ENCODE data around the gene CPNE4. TPM values are rescaled to one million over a fixed set of nuclear protein-coding genes. Genes with fewer than 3 reads are reported as not detected.

Gene CPNE4
- total RNA-seq, 1 donor from 2014 or later, result 0.26 TPM

DNA sequence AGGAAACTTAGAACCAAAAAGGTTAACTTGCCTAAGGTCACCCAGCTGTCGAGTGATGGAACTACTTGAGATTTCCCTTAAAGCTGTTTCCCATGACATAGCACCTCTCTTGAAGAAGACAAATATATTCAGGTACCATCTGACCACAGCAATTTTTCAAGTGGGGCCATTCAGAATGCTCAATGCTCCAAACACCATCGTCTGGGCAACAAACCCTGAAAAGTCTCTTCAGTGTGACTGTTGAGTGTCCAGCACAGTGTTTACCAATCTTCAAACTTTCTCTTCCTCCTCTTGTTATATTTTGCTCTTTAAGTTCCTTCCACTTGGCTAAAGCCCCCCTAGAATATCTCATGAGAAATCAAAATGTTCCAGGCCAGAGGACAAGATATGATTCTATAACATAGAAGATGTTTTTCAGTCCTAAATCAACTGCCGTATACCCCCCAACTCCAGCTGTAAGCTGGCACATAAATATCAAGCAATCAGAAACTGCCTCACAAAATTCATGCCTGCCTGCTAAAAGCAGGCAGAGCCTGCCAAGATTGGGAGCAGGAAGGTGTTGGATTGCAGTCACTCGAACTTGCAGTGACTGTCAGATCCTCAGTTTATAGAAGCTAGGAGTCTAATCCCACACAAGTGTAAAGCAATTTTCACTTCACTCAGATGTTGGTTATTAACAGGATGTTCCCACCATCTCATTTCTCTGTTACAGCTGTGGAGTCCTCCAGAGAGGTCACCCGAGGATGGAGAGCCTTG lies 301.6 kb downstream of the CPNE4 start:
- Histone ChIP-seq H3K9me3 (no peaks in the 10 kb centered on the region), H3K4me3 (no peak overlapping the region), H3K4me1 (no peaks in the 10 kb centered on the region), H3K36me3 (no peaks in the 10 kb centered on the region), H3K27ac (no peak overlapping the region), H3K27me3 (no peaks in the 10 kb centered on the region)
- intact Hi-C loops (cut with DNase I), result no loop called here
- TF ChIP-seq, protein P1, sequence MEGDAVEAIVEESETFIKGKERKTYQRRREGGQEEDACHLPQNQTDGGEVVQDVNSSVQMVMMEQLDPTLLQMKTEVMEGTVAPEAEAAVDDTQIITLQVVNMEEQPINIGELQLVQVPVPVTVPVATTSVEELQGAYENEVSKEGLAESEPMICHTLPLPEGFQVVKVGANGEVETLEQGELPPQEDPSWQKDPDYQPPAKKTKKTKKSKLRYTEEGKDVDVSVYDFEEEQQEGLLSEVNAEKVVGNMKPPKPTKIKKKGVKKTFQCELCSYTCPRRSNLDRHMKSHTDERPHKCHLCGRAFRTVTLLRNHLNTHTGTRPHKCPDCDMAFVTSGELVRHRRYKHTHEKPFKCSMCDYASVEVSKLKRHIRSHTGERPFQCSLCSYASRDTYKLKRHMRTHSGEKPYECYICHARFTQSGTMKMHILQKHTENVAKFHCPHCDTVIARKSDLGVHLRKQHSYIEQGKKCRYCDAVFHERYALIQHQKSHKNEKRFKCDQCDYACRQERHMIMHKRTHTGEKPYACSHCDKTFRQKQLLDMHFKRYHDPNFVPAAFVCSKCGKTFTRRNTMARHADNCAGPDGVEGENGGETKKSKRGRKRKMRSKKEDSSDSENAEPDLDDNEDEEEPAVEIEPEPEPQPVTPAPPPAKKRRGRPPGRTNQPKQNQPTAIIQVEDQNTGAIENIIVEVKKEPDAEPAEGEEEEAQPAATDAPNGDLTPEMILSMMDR (IDR thresholded peaks at IDR 0.05), result no peak
- ATAC-seq (no peak), DNase-seq (no peak)

DNA sequence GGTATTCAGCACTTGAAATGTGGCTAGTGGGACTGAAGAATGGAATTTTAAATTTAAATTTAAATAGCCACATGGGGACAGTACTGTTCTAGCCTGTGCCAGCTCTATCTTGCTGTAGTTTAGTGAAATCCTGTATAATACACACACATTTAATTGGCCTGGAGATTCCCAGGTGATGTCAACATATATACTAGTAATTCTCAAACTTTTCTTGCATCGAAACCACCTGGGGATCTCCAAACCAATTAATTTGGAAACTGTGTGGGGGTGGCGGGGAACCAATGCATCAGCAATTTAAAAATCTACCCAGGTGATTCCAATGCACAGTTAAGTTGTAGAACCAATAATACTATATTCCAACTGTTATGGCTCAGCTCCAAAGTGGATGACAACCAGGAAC lies 303.1 kb downstream of the CPNE4 start:
- H3K4me3 ChIP-seq, result no peak overlapping the region
- ATAC-seq (no peak), DNase-seq (no peak)
- H3K9me3 ChIP-seq, result no peaks in the 10 kb centered on the region
- H3K27me3 ChIP-seq, result no peaks in the 10 kb centered on the region
- no peaks in the 10 kb centered on the region for H3K36me3 ChIP-seq
- intact Hi-C loops (cut with DNase I), result no loop called here
- no peak overlapping the region for H3K27ac ChIP-seq
- TF ChIP-seq, protein P1 (IDR thresholded peaks at IDR 0.05), result no peak
- no peaks in the 10 kb centered on the region for H3K4me1 ChIP-seq

DNA sequence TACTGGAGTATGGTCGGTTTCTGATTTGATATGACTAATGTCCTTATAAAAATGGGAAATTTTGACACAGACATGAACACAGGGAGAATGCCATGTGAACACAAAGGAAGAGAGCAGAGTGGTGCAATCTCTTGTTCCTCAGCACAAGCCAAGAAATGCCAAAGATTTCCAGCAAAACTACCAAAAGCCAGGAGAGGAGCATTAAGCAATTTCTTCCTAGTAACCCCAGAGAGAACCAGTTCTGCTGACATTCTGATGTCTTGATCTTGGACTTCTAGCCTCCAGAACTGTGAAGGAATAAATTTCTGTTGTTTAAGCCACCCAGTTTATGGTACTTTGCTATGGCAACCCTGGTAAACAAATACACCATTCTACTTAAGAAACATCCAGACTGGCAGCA lies 304.2 kb downstream of the CPNE4 start:
- intact Hi-C loops (cut with DNase I), result no loop called here
- DNase-seq (no peak), ATAC-seq (no peak)
- TF ChIP-seq, protein P1 (IDR thresholded peaks at IDR 0.05), result no peak
- H3K4me3 ChIP-seq, result no peak overlapping the region
- H3K27me3 ChIP-seq, result no peaks in the 10 kb centered on the region
- no peaks in the 10 kb centered on the region for H3K9me3 ChIP-seq
- no peaks in the 10 kb centered on the region for H3K36me3 ChIP-seq
- no peaks in the 10 kb centered on the region for H3K4me1 ChIP-seq
- H3K27ac ChIP-seq, result no peak overlapping the region

DNA sequence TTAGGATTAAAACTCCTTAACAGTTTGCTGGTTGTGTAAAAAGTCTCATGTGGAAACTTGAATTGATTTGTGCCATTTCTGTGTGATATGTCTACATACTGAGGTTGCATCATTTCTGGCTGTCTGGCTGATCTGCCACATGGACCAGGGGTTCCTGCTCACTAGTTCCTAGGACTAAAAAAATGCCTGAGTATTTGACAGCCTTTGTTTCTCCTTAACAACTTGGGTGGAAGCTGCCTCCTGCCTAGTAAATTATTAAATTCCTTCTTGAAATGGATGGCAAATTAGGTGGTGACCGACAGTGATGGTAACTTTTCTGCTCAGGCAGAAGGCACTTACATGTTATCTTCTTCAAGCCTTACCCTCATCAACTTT lies 305.2 kb downstream of the CPNE4 start:
- Histone ChIP-seq H3K27me3 (no peaks in the 10 kb centered on the region), H3K27ac (no peak overlapping the region), H3K36me3 (no peaks in the 10 kb centered on the region), H3K4me3 (no peak overlapping the region), H3K4me1 (no peaks in the 10 kb centered on the region), H3K9me3 (no peaks in the 10 kb centered on the region)
- DNase-seq (no peak), ATAC-seq (no peak)
- TF ChIP-seq, protein P1 (IDR thresholded peaks at IDR 0.05), result no peak
- intact Hi-C loops (cut with DNase I), result no loop called here

DNA sequence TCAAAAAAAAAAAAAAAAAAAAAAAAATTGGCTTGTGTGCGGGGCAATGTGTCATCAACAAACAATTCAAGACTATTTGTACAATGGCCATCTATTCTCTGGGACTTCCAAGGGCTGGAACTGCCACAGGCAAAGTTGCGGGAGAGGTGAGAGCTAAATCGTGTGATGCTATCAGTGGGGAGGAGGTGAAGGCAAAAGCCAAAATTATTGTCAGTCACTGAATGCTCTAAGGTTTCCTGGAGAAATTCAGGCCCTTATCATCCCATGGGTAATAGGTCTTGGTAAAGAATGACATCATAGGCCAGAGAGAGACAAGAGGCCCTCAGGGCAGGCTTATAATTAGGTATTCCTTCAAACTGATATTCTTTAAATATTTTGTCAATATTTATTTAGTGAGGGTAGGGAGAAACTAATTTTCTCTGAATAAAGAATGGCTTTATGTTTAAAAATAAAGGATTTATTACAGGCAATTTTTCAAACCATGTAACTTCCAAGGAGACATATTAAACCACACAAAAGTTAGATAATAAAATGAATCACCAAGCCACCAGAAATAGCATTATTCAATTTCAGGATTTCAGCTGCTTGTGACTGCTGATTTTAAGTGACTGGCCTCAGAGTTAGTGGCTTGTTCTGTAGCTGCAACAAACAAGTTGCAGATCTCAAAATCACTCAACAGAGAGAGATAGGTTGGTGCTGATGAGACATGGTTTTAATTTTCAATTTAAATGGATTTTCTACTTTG lies 305.7 kb downstream of the CPNE4 start:
- Histone ChIP-seq H3K27ac (no peak overlapping the region), H3K9me3 (no peaks in the 10 kb centered on the region)
- ATAC-seq, result no peak

More for the DNA sequence above, 305.7 kb downstream of the CPNE4 start:
- DNase-seq, result no peak
- no peaks in the 10 kb centered on the region for H3K27me3 ChIP-seq
- no peak overlapping the region for H3K4me3 ChIP-seq
- H3K36me3 ChIP-seq, result no peaks in the 10 kb centered on the region
- intact Hi-C loops (cut with DNase I), result no loop called here
- H3K4me1 ChIP-seq, result no peaks in the 10 kb centered on the region
- TF ChIP-seq, protein P1 (IDR thresholded peaks at IDR 0.05), result no peak
